ENCODE results near the gene ITGB4.
"Not testable (repeated sequence)": the region's sequence is repeated elsewhere in the genome, so short reads cannot be mapped to it uniquely, and the experiment has no call there.

The ITGB4 gene

DNA sequence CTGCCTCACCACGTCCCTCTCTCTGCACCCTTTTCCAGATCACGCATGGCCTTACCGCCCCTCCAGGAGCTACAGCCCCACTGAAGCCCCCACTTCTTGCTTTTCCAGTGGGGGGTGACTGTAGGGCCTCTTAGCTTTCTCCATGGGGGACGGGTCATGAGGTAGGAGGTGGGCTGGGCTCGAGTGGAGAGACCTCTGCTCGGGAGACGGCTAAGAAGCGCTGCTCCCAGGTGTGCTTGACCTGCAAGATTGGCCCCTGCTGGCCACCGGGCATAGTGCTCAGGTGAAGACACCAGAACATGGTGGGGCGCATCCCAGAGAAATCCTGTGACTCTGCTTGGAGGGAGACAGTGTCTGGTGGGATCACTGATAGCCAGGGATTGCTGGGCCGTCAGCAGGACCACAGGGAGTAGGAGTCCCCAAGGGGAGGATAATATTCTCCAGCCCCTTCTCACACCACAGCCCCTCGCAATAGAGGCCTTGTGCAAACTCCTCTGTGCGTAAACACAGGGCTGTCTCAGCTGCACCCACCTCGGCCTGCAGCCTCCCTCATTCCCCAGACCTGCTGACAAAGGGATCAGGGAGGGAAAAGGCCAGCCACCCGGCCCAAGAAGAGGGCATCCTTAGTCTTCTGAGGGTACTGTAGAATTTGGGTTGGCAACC, 52.7 kb downstream of the ITGB4 start:
- DNase-seq (ENCODE audit: low read depth): no peak
- H3K4me3 ChIP-seq (ENCODE audit: low read length): no peak overlapping the region
- TF ChIP-seq, protein P1, sequence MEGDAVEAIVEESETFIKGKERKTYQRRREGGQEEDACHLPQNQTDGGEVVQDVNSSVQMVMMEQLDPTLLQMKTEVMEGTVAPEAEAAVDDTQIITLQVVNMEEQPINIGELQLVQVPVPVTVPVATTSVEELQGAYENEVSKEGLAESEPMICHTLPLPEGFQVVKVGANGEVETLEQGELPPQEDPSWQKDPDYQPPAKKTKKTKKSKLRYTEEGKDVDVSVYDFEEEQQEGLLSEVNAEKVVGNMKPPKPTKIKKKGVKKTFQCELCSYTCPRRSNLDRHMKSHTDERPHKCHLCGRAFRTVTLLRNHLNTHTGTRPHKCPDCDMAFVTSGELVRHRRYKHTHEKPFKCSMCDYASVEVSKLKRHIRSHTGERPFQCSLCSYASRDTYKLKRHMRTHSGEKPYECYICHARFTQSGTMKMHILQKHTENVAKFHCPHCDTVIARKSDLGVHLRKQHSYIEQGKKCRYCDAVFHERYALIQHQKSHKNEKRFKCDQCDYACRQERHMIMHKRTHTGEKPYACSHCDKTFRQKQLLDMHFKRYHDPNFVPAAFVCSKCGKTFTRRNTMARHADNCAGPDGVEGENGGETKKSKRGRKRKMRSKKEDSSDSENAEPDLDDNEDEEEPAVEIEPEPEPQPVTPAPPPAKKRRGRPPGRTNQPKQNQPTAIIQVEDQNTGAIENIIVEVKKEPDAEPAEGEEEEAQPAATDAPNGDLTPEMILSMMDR (conservative IDR thresholded peaks at IDR 0.05; ENCODE audit: low read depth, low read length): peak; percentile 12

DNA sequence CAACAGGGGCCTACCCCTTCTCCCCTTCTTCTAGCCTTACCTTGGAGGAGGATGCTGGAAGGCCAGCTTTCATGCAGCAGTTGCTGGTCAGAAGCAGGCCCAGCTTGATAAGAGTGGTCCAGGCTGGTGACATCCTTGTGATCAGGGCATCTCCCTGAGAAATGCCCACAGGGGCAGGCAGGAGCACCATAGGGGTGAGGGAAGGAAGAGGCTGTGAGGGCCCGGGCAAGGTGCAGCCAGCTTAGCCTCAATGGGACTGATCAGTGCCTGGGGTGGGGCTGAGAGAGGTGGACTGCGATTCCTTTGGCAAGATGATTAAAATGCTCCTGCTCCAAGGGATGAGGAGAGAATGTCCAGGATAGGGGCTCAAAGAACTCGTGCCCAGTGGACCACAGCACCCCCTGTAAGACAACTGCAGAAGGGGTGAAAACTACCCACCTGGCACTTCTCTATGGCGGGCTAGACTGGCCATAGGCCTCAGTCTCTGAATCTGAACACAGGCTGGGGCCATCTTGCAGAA, 53.3 kb downstream of the ITGB4 start:
- TF ChIP-seq, protein P1 (conservative IDR thresholded peaks at IDR 0.05; ENCODE audit: low read depth, low read length): no peak
- H3K4me3 ChIP-seq (ENCODE audit: low read length): no peak overlapping the region
- DNase-seq (ENCODE audit: low read depth): no peak

DNA sequence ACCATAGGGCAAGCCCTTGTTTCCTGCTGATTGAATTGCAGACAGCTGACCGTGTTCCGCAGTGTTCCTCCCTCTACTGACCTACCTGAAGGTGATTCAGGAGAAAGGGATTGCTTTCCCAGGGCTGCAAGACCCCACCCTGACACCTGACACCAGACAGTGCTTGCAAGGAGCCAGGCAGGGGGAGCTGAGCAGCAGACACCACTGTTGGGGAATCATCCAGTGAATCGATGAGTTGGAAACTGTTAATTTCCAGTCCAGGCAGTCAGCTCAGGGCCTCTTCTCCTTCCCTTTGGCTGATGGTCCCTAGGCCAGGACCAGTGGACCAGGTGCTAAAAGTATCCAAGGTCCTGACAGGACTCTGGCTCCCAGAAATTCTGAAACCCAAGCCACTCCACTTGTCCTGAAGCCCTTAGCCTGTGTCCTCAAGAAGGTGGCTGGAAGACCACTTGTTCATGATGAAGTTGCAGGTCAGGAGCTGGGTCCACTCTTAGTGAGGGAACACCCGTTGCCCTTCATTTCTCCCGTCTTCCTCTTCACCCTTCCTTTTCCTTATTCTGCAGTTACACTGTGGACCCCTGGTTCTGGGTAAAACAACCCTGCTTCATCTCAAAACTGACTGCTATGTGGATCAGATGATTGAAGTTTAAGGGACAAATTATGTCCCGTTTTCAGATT, 53.9 kb downstream of the ITGB4 start:
- H3K4me3 ChIP-seq (ENCODE audit: low read length): no peak overlapping the region
- TF ChIP-seq, protein P1 (conservative IDR thresholded peaks at IDR 0.05; ENCODE audit: low read depth, low read length): no peak
- no peak for DNase-seq (ENCODE audit: low read depth)

DNA sequence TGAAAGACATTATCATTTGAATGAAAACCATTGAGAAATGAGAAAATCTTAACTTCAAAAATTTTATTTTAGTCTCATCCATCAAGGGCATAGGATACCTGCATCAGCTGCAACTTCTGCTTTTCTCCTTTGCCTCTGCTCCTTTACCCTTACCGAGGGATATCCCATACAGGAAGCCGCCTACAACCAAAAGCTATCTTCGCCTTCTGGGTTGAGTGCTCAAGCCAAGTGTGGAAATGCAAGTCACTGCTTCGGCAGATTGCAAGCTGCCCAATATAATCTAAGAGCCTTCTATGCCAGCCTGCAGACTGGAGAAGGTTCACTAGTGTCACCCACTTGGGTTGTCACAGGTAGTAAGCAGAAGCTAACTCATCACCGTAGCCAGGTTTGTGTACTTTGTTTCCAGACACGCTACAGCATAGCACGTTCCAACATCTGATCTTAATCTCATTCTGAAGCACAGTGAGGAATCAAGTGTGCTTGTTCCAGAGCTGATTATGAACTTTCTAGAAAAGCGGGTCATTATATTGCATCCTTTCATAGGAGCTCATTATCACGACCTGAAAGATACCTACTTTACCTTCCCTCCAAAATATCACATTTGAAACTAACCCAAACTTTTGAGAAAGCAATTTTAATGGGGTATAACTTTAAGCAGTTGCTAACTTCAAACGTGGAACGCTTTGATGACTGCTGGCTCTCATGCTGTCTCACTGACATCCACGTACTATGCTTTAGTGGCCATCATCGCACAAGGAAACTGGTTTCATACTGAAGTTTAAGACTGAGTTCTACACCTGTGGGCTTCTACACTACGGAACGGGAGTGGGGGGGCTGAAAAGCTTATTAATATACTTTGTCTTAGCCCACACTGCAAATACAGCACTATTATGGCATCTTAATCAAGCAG, 55.4 kb downstream of the ITGB4 start:
- TF ChIP-seq, protein P1 (conservative IDR thresholded peaks at IDR 0.05; ENCODE audit: low read depth, low read length): no peak
- peak overlapping the region; percentile 75 for H3K4me3 ChIP-seq (ENCODE audit: low read length)
- no peak for DNase-seq (ENCODE audit: low read depth)

DNA sequence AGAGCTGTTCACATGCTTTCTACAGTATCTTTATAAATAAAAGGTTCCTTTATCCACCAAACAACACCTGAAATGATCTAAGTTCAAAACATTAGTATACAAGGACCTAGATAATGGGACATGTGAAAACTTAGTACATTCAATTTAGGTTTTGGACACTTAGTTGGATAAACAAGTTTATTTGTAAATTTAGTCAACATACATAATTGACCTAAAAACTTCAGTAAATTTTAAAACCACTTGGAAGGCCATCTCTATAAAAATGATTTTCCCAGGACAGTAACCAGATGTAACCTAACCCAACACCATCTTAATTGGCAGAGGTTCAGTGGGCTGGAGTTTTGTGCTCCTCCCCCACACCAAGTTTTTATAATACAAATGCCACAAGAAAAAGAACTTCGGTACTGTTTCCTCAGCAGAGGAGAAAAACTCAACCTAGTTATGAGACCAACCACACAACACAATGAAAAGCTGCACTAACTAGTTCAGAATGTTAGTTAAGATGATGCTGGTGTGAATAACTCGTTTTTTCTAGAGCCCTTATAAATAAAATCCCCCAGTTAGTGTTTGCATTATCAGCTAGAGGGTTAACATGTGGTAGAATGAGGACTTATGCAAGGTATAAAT, 56.1 kb downstream of the ITGB4 start:
- TF ChIP-seq, protein P1 (conservative IDR thresholded peaks at IDR 0.05; ENCODE audit: low read depth, low read length): no peak
- H3K4me3 ChIP-seq (ENCODE audit: low read length): peak overlapping the region; percentile 75
- no peak for DNase-seq (ENCODE audit: low read depth)

DNA sequence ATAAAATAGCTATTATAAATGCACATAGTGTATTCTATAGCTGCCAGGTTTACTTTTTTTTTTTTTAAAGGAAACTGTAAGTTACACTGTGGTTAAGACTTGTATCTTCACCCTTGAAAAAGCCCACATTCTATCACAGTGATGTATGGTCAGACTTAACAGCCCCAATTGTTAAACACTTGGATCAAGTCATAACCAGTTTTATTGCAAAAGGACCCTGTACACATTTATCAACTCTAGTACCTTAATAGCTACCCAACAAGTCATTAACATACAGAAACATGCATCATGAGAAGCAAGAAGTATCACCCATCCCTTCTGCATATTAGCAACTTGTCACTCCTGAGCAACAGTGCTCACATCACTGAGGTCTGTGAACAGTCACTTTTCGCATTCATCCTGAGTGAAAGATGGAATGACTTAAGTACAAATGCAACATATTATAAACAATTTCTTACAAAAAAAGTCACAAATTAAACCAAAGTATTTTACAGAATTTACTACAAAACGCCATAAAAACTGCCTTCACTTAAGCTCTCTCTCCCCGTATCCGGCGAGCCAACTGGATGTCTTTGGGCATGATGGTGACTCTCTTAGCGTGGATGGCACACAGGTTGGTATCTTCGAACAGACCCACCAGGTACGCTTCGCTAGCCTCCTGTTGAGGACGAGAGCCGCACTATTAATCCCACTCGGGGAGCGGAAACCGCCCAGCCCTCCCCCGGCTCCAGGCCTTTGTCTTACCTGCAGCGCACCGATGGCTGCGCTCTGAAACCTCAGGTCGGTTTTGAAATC, 57.0 kb downstream of the ITGB4 start:
- H3K4me3 ChIP-seq (ENCODE audit: low read length): peak overlapping the region; percentile 75
- DNase-seq (ENCODE audit: low read depth): not testable (repeated sequence)
